ENCODE measurements around the gene ADAMTS4. TPM values are rescaled to one million over a fixed set of nuclear protein-coding genes. Genes with fewer than 3 reads are reported as not detected.

ADAMTS4 gene
- total RNA-seq, 4 donors from 2014 or later: 1.3 to 2.6 (median 1.8) TPM

- Histone ChIP-seq H3K36me3 (peaks cover 8 to 38% (median 9%) of the 10 kb centered on the region in 3 donors), H3K27ac (peak within 1 kb of the TSS; percentile 90 to 99 (median 97)), H3K4me1 (peaks cover 43 to 91% (median 80%) of the 10 kb centered on the region in 3 donors), H3K9me3 (no peaks in the 10 kb centered on the region), H3K27me3 (no peaks in the 10 kb centered on the region), H3K4me3 (peak within 1 kb of the TSS; percentile 58 to 89 (median 80))
- intact Hi-C loops (cut with DNase I): no loop called here
- peak in 2 of 6 experiments; percentile 12 to 13 for TF ChIP-seq CTCF (IDR thresholded peaks at IDR 0.05)
- TF ChIP-seq POLR2A (IDR thresholded peaks at IDR 0.05): peak in 2 of 4 donors; percentile 51 to 88
- WGBS, 2 donors: 1 to 5% methylated on average over 21 to 31 of the region's 53 CpGs
- peak; percentile 93 for DNase-seq
Measured at GRCh38 chr1:161201836-161202712, 3.2 kb upstream of the ADAMTS4 start, which contains the start of gene NDUFS2. Gene NDUFS2 (plus strand): TSS chr1:161202367. CDS start chr1:161202386, 19 bp downstream.

GRCh38 chr1:161200992-161201835 is 2.4 kb upstream of the ADAMTS4 start:
- H3K27me3 ChIP-seq: no peaks in the 10 kb centered on the region
- no peaks in the 10 kb centered on the region for H3K9me3 ChIP-seq
- H3K36me3 ChIP-seq: peaks cover 3 to 29% (median 3%) of the 10 kb centered on the region in 3 donors
- H3K4me1 ChIP-seq: peaks cover 43 to 93% (median 83%) of the 10 kb centered on the region in 3 donors
- H3K27ac ChIP-seq: peak overlapping the region; percentile 90 to 99 (median 97)
- intact Hi-C loops (cut with DNase I): no loop called here
- peak overlapping the region; percentile 58 to 89 (median 80) for H3K4me3 ChIP-seq
- TF ChIP-seq POLR2A (IDR thresholded peaks at IDR 0.05) (no peak), CTCF (IDR thresholded peaks at IDR 0.05) (no peak)
- WGBS, 2 donors: 27 to 34% methylated on average over 11 to 12 of the region's 13 CpGs
- DNase-seq: no peak

- DNase-seq: no peak
- 42 to 56% methylated on average over 2 to 4 of the region's 5 CpGs for WGBS, 2 donors
- Histone ChIP-seq H3K4me3 (peak overlapping the region in 1 of 4 donors; percentile 86), H3K27ac (peak overlapping the region; percentile 90 to 99 (median 97)), H3K4me1 (peaks cover 43 to 93% (median 84%) of the 10 kb centered on the region in 3 donors), H3K27me3 (no peaks in the 10 kb centered on the region), H3K9me3 (no peaks in the 10 kb centered on the region), H3K36me3 (peaks cover 0 to 22% (median 0%) of the 10 kb centered on the region in 3 donors)
- TF ChIP-seq POLR2A (IDR thresholded peaks at IDR 0.05): no peak
- TF ChIP-seq CTCF (IDR thresholded peaks at IDR 0.05): no peak
- intact Hi-C loops (cut with DNase I): no loop called here
Measured at GRCh38 chr1:161200421-161200991, 1.7 kb upstream of the ADAMTS4 start.

GRCh38 chr1:161199506-161200139 is 769 bp upstream of the ADAMTS4 start:
- no peaks in the 10 kb centered on the region for H3K9me3 ChIP-seq
- TF ChIP-seq CTCF (IDR thresholded peaks at IDR 0.05) (no peak), POLR2A (IDR thresholded peaks at IDR 0.05) (no peak)
- DNase-seq: no peak
- peaks cover 43 to 93% (median 84%) of the 10 kb centered on the region in 3 donors for H3K4me1 ChIP-seq
- H3K4me3 ChIP-seq: peak overlapping the region in 1 of 4 donors; percentile 65
- WGBS, 2 donors: 24 to 43% methylated on average over 4 to 5 of the region's 5 CpGs
- peaks cover 0 to 13% (median 0%) of the 10 kb centered on the region in 3 donors for H3K36me3 ChIP-seq
- intact Hi-C loops (cut with DNase I): no loop called here
- no peaks in the 10 kb centered on the region for H3K27me3 ChIP-seq
- peak overlapping the region; percentile 90 to 99 (median 97) for H3K27ac ChIP-seq
